ENCODE data around the gene NSUN2.

NSUN2 gene

DNA sequence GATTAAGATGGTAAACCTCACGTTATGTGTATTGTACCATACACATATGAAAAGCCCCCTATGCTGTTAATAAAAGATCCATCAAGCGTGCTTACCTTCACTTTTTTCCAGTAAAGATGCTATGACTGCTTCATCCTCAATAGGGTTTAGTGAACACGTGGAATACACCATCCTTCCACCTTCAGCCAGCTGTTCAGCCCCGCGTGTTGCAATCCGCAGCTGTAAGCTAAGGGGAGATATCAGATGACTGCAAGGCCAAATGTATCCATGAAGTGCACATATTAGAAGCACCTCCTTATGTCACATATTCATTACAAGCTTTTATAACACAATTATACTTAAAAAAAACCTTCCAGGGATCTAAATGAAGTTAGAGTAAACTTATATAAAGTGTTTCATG, 16.2 kb downstream of the NSUN2 start:
- TF ChIP-seq, protein P1, sequence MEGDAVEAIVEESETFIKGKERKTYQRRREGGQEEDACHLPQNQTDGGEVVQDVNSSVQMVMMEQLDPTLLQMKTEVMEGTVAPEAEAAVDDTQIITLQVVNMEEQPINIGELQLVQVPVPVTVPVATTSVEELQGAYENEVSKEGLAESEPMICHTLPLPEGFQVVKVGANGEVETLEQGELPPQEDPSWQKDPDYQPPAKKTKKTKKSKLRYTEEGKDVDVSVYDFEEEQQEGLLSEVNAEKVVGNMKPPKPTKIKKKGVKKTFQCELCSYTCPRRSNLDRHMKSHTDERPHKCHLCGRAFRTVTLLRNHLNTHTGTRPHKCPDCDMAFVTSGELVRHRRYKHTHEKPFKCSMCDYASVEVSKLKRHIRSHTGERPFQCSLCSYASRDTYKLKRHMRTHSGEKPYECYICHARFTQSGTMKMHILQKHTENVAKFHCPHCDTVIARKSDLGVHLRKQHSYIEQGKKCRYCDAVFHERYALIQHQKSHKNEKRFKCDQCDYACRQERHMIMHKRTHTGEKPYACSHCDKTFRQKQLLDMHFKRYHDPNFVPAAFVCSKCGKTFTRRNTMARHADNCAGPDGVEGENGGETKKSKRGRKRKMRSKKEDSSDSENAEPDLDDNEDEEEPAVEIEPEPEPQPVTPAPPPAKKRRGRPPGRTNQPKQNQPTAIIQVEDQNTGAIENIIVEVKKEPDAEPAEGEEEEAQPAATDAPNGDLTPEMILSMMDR (IDR thresholded peaks at IDR 0.05) = no peak
- peaks cover 68% of the 10 kb centered on the region for H3K36me3 Mint-ChIP-seq (ENCODE audit: low read depth)
- H3K9me3 Mint-ChIP-seq = no peaks in the 10 kb centered on the region
- H3K27me3 Mint-ChIP-seq (ENCODE audit: low read depth, poor library complexity) = peaks cover 3% of the 10 kb centered on the region
- no peak overlapping the region for H3K27ac Mint-ChIP-seq
- H3K4me1 Mint-ChIP-seq = peaks cover 17% of the 10 kb centered on the region
- no peak overlapping the region for H3K4me3 Mint-ChIP-seq
- DNase-seq = no peak

DNA sequence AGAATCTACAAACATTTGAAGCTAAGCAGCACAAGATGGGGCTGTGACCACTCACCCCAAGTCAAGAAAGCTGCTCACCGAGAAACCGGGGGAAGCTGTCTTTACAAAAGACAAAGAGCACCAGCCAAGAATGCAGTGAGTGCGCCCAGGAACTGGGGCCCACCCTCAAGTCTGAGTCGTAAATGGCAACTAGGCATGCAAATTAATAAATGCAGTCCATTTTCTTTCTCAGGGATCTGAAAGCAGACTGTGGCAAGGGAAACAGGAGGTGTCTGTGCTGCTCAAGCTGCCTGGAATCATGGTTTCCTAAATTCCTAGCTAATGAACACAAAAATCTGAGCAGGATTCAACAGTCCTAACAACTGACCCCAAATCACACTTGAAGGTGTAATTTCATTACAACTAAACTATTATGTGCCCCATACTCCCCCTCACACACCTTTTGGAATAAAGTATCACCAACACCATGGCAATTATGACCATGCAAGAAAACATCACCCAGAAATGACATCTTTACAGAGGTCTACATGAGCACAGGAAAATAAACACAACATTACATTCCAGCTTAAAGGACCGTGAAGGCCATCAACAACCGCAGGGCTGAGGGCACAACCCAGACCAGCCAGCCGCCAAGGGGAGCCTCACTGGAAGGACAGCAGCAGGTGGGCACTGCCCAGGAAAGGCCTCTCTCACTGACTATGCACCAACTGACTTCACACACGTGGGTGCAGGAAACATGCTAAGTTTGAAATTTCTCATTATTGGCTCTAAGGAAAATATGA, 17.6 kb downstream of the NSUN2 start:
- Mint-ChIP-seq H3K27me3 (ENCODE audit: low read depth, poor library complexity) (peaks cover 3% of the 10 kb centered on the region), H3K4me3 (no peak overlapping the region), H3K36me3 (ENCODE audit: low read depth) (peaks cover 67% of the 10 kb centered on the region), H3K9me3 (no peaks in the 10 kb centered on the region), H3K27ac (peak overlapping the region; percentile 66), H3K4me1 (peaks cover 19% of the 10 kb centered on the region)
- TF ChIP-seq, protein P1 (IDR thresholded peaks at IDR 0.05) = no peak
- DNase-seq = no peak

DNA sequence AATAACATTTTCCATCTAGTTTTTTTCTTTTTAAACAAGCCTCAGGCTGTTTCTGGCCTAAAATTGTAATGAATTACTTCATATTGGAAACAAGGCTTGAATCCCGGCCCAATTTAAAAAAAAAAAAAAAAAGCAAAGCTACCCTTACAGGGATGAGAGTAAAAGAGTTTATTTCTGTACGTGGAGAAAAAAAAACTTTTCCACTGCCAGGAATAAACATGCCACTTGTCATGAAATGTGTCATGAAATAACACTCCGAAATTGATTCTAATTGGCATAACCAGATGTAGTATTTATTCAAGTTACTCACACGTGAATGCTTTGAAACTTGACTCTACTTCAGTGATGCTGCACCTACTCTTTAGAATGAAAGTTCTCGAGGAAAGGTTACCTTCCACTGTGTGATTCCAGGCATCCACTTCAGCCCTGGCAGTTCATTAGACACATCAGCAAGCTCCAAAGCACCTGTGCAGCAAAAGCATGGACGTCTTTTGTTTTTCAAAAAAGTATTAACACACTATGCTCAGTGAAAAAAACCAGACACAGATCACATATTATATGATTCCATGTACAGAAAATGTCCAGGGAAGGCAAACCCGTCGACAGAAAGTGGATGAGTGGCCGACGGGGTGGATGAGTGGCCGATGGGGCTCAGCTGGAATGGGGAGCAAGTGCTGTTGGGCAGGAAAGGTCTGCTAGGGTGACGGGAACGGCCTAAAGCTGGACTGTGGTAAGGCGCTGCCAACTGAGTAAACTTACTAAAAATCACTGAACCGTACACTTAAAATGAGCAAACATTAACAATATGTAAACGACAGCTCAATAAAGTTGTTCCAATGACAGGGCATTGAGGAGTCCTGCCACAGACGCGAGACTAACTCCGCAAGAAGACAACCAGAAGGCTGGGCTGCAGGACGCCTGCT, 21.2 kb downstream of the NSUN2 start:
- no peaks in the 10 kb centered on the region for H3K9me3 Mint-ChIP-seq
- no peak overlapping the region for H3K4me3 Mint-ChIP-seq
- H3K27me3 Mint-ChIP-seq (ENCODE audit: low read depth, poor library complexity) = peaks cover 3% of the 10 kb centered on the region
- H3K4me1 Mint-ChIP-seq = peaks cover 19% of the 10 kb centered on the region
- no peak for DNase-seq
- H3K27ac Mint-ChIP-seq = peak overlapping the region; percentile 80
- H3K36me3 Mint-ChIP-seq (ENCODE audit: low read depth) = peaks cover 74% of the 10 kb centered on the region
- TF ChIP-seq, protein P1 (IDR thresholded peaks at IDR 0.05) = no peak

DNA sequence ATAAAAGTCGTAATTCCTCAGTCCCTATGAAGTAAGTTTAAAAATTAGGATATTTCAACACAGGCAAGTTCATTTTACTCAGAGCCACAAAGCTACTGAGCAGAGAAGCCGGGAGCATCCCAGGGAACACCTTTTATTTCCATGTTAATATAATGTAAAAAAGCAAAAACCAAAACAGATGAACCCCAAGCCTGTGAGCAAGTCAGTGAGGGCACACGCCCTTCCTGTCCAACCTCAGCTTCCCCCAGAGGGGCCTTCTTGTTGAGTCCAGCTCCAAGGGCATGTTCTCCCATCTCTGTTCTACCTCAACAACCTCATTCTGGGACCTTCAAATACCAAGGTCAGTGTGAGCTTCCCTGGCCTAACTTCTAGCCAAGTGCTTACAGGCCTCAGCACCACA, 24.8 kb downstream of the NSUN2 start:
- Mint-ChIP-seq H3K4me3 (no peak overlapping the region), H3K4me1 (peaks cover 9% of the 10 kb centered on the region), H3K36me3 (ENCODE audit: low read depth) (peaks cover 75% of the 10 kb centered on the region), H3K27me3 (ENCODE audit: low read depth, poor library complexity) (no peaks in the 10 kb centered on the region), H3K9me3 (no peaks in the 10 kb centered on the region), H3K27ac (no peak overlapping the region)
- DNase-seq = no peak
- TF ChIP-seq, protein P1 (IDR thresholded peaks at IDR 0.05) = no peak

DNA sequence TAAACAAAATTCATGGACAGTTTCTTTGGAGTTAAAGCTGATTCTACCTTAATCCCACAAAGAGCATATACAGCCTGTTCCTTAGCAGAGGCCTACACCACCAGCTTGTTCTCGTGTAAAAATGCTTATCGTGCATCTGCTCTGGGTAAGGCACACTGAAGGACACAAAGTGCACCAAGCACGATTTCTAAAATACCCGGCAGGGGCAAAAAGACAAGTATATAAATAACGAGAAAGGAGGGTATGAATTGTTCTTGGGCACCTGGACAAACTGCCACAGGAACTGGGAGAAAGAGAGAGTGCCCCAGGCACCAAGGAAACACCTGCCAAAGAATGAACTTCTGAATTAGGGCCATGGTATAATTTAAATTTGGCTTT, 25.3 kb downstream of the NSUN2 start:
- Mint-ChIP-seq H3K27me3 (ENCODE audit: low read depth, poor library complexity) (no peaks in the 10 kb centered on the region), H3K9me3 (no peaks in the 10 kb centered on the region), H3K36me3 (ENCODE audit: low read depth) (peaks cover 76% of the 10 kb centered on the region), H3K4me1 (peaks cover 9% of the 10 kb centered on the region), H3K27ac (no peak overlapping the region), H3K4me3 (no peak overlapping the region)
- TF ChIP-seq, protein P1 (IDR thresholded peaks at IDR 0.05) = no peak
- DNase-seq = no peak

All from nephron progenitor cell (in vitro differentiated cells).